HepG2 (cell line): Measurements from ENCODE around the gene APBA3. TPM values are rescaled to one million over a fixed set of nuclear protein-coding genes. Genes with fewer than 3 reads are reported as not detected.

Experiments used
- ATF4 ChIP-seq, 2 experiments: fragments of 450-650 bp in 1 of 2; sonication (generic) in 1 of 2; formaldehyde crosslinking; IDR thresholded peaks; 2 replicates each; pipeline versions ENCODE4 v1.5.0 to v1.8.0; 2020 to 2022; ENCODE audit warnings: mild to moderate bottlenecking in 1 of 2, missing genetic modification reagents in 1 of 2
- CREB1 ChIP-seq, 2 experiments: fragments of 450-650 bp in 1 of 2; IDR thresholded peaks; 2 replicates each; pipeline ENCODE4 v1.6.1; 2016 to 2017; ENCODE audit warnings: control low read depth in 1 of 2, mild to moderate bottlenecking in 1 of 2, missing compliant biosample characterization in 1 of 2, missing genetic modification characterization in 1 of 2
- MBD4 ChIP-seq: IDR thresholded peaks from 2 replicates; pipeline ENCODE4 v1.6.1; 2012; ENCODE audit warnings: low read length, inconsistent platforms, borderline replicate concordance
- SRY ChIP-seq: sonication (generic); formaldehyde crosslinking; IDR thresholded peaks from 2 replicates; pipeline ENCODE4 v1.8.0; 2022; ENCODE audit warnings: mild to moderate bottlenecking, missing genetic modification reagents
- USF2 ChIP-seq, 2 experiments: sonication (generic) in 1 of 2; formaldehyde crosslinking in 1 of 2; IDR thresholded peaks; 2 replicates each; pipeline versions ENCODE4 v1.5.1 to v1.6.1; 2011 to 2020; ENCODE audit warnings: borderline replicate concordance in 1 of 2, low read depth in 1 of 2, low read length in 1 of 2, mild to moderate bottlenecking in 1 of 2, missing genetic modification reagents in 1 of 2, moderate library complexity in 1 of 2
- ZNF124 ChIP-seq: sonication (generic); formaldehyde crosslinking; IDR thresholded peaks from 2 replicates; pipeline ENCODE4 v1.4.0; 2020; ENCODE audit warnings: missing genetic modification reagents
- ZNF142 ChIP-seq: sonication (generic); formaldehyde crosslinking; IDR thresholded peaks from 2 replicates; pipeline ENCODE4 v1.4.0; 2020; ENCODE audit warnings: missing genetic modification reagents
- ZNF251 ChIP-seq: sonication (generic); formaldehyde crosslinking; IDR thresholded peaks from 2 replicates; pipeline ENCODE4 v1.9.0; 2021; ENCODE audit warnings: mild to moderate bottlenecking, missing genetic modification reagents
- ZNF276 ChIP-seq: sonication (generic); formaldehyde crosslinking; IDR thresholded peaks from 2 replicates; pipeline ENCODE4 v1.4.0; 2020; ENCODE audit warnings: mild to moderate bottlenecking, low read depth, missing genetic modification reagents
- ZNF296 ChIP-seq: sonication (generic); formaldehyde crosslinking; conservative IDR thresholded peaks from 2 replicates; pipeline ENCODE4 v1.5.0; 2020; ENCODE audit warnings: mild to moderate bottlenecking, missing genetic modification reagents
- ZNF335 ChIP-seq: sonication (generic); formaldehyde crosslinking; IDR thresholded peaks from 2 replicates; pipeline ENCODE4 v1.4.0; 2020; ENCODE audit warnings: missing genetic modification reagents
- ZNF841 ChIP-seq: sonication (generic); formaldehyde crosslinking; IDR thresholded peaks from 2 replicates; pipeline ENCODE4 v1.8.1; 2023; ENCODE audit warnings: missing genetic modification reagents, borderline replicate concordance
- ZSCAN22 ChIP-seq: sonication (generic); formaldehyde crosslinking; IDR thresholded peaks from 2 replicates; pipeline ENCODE4 v1.4.0; 2020; ENCODE audit warnings: mild to moderate bottlenecking, missing genetic modification reagents
- polyA plus RNA-seq, 8 experiments: library from polyadenylated mRNA; depleted of rRNA in 3 of 8; stranded (reverse) in 7 of 8; unstranded in 1 of 8; fragments of >200 nt; fragmentation: Illumina TruSeq in 4 of 8; extraction: Trizol in 4 of 8; gene quantifications; 2 replicates each; pipeline versions ENCODE4 v1.2.1 to v1.2.3, GENCODE V29; 2011 to 2016; ENCODE audit warnings: low read depth in 4 of 8, missing spikeins in 1 of 8, mixed read lengths in 1 of 8; ENCODE audit not compliant: insufficient read depth in 1 of 8
- total RNA-seq, 5 experiments: library from RNA; depleted of rRNA; stranded (reverse); fragments of >200 nt; fragmentation: Illumina TruSeq; extraction: Trizol; gene quantifications; 2 replicates each; pipeline ENCODE4 v1.2.3, GENCODE V29; 2016; ENCODE audit warnings: low read depth in 1 of 5

APBA3 gene
- total and polyA plus RNA-seq, 2 of the 13 experiments (the other 11 are each of a cell fraction or from before 2014, with no cell fraction given) = 14.2 to 14.3 TPM

GRCh38 chr19:3708207-3708931 is 53.1 kb downstream of the APBA3 start, which contains the start of gene TJP3 (continued):
- peak; percentile 86 for TF ChIP-seq USF2 (IDR thresholded peaks at IDR 0.05; ENCODE audit: low read depth, low read length)
- peak; percentile 88; the same call in 1 of the 2 replicates for TF ChIP-seq USF2 (CRISPR knock-in tag; IDR thresholded peaks at IDR 0.05; ENCODE audit: borderline replicate concordance)
- no peak for TF ChIP-seq ZNF124 (CRISPR knock-in tag)
- no peak for TF ChIP-seq ZNF142 (CRISPR knock-in tag)
- no peak for TF ChIP-seq ZNF841 (CRISPR knock-in tag)
- no peak for TF ChIP-seq ZSCAN22 (CRISPR knock-in tag)
- TF ChIP-seq ZNF276 (CRISPR knock-in tag) = no peak
- TF ChIP-seq SRY (CRISPR knock-in tag) = no peak
- no peak for TF ChIP-seq ZNF251 (CRISPR knock-in tag)
- TF ChIP-seq MBD4 = no peak
- TF ChIP-seq ZNF335 = no peak
- TF ChIP-seq ZNF296 (CRISPR knock-in tag) = no peak; the same call in 1 of the 2 replicates
- TF ChIP-seq CREB1 (IDR thresholded peaks at IDR 0.05) = no peak
- no peak for TF ChIP-seq CREB1 (CRISPR knock-in tag; IDR thresholded peaks at IDR 0.05)
- no peak for TF ChIP-seq ATF4 (CRISPR knock-in tag; IDR thresholded peaks at IDR 0.05)
